ENCODE results near the gene MPV17L2. TPM values are rescaled to one million over a fixed set of nuclear protein-coding genes. Genes with fewer than 3 reads are reported as not detected.

Gene MPV17L2
- 13.2 and 19.6 TPM in 2 replicates for total RNA-seq

GRCh38 chr19:18192673-18193387, at the start of gene MPV17L2:
Gene MPV17L2 (plus strand): TSS chr19:18193218. CDS start chr19:18193282, 64 bp downstream.

GRCh38 chr19:18152817-18153555, 40.0 kb upstream of the MPV17L2 start, which contains the start of gene PIK3R2:
Gene PIK3R2 (plus strand): TSS chr19:18153163. CDS start chr19:18155880, 2,717 bp downstream.

GRCh38 chr19:18173572-18174288, 19.3 kb upstream of the MPV17L2 start, which contains the start of gene IFI30:
Gene IFI30 (plus strand): TSS chr19:18173813. CDS start chr19:18173842, 29 bp downstream.

GRCh38 chr19:18203863-18204393, 10.9 kb downstream of the MPV17L2 start, which contains the start of gene RAB3A:
Gene RAB3A (minus strand): TSS chr19:18204042. CDS start chr19:18202740, 1,302 bp downstream.

GRCh38 chr19:18225702-18226468, 32.9 kb downstream of the MPV17L2 start, which contains the start of gene PDE4C:
Gene PDE4C (minus strand): TSS chr19:18226438. CDS start chr19:18226415, 23 bp downstream.

Other genes starting within 250 kb of the MPV17L2 start
- gene KCNN1, start 226.1 kb upstream of the MPV17L2 start, total RNA-seq: not detected in 2 replicates
- gene ARRDC2, start 185.0 kb upstream of the MPV17L2 start, total RNA-seq: 6.8 and 7.2 TPM in 2 replicates
- gene IL12RB1, start 106.3 kb upstream of the MPV17L2 start, total RNA-seq: under 0.01 and 0.09 TPM in 2 replicates
- gene MAST3, start 95.4 kb upstream of the MPV17L2 start, total RNA-seq: 4.5 and 5.9 TPM in 2 replicates
- 21.7 and 53.9 TPM in 2 replicates for gene PIK3R2, start 40.1 kb upstream of the MPV17L2 start, total RNA-seq
- gene IFI30, start 19.4 kb upstream of the MPV17L2 start, total RNA-seq: 4.8 and 5.3 TPM in 2 replicates
- 3.6 and 4.0 TPM in 2 replicates for gene RAB3A, start 10.8 kb downstream of the MPV17L2 start, total RNA-seq
- 1.4 and 4.2 TPM in 2 replicates for gene PDE4C, start 33.2 kb downstream of the MPV17L2 start, total RNA-seq
- 0.30 and 0.32 TPM in 2 replicates for gene IQCN, start 81.2 kb downstream of the MPV17L2 start, total RNA-seq
- 89.7 and 124 TPM in 2 replicates for gene JUND, start 88.4 kb downstream of the MPV17L2 start, total RNA-seq
- 77.5 and 130 TPM in 2 replicates for gene LSM4, start 129.9 kb downstream of the MPV17L2 start, total RNA-seq
- gene PGPEP1, start 147.4 kb downstream of the MPV17L2 start, total RNA-seq: 36.7 and 46.3 TPM in 2 replicates
- gene GDF15, start 192.9 kb downstream of the MPV17L2 start, total RNA-seq: 150 TPM in 2 replicates
- not detected in 2 replicates for gene LRRC25, start 204.4 kb downstream of the MPV17L2 start, total RNA-seq
- 48.0 and 49.0 TPM in 2 replicates for gene SSBP4, start 226.2 kb downstream of the MPV17L2 start, total RNA-seq
- gene ISYNA1, start 244.9 kb downstream of the MPV17L2 start, total RNA-seq: 41.6 and 43.7 TPM in 2 replicates

All from smooth muscle cell of the umbilical artery (primary cell).